HEK293 (cell line): ENCODE results near the gene RPL19.

Source experiments
- CTCF ChIP-seq: fragments of 450-650 bp; formaldehyde crosslinking; IDR thresholded peaks from 2 replicates; pipeline ENCODE4 v1.5.1; 2016; ENCODE audit warnings: missing biosample characterization, missing genetic modification characterization
- ZNF24 ChIP-seq: fragments of 450-650 bp; formaldehyde crosslinking; IDR thresholded peaks from 2 replicates; pipeline ENCODE4 v1.5.1; 2016; ENCODE audit warnings: missing biosample characterization, missing genetic modification characterization
- ZNF274 ChIP-seq, 2 experiments: fragments of 200-500 bp in 1 of 2; fragments of 450-650 bp in 1 of 2; sonication (Bioruptor generic) in 1 of 2; formaldehyde crosslinking in 1 of 2; IDR thresholded peaks; 2 replicates each; pipeline versions ENCODE4 v1.5.1 to v1.6.1; 2014 to 2016; ENCODE audit warnings: borderline replicate concordance in 1 of 2, inconsistent platforms in 1 of 2, low read length in 1 of 2, missing biosample characterization in 1 of 2, missing genetic modification characterization in 1 of 2
- ZNF292 ChIP-seq: fragments of 450-650 bp; formaldehyde crosslinking; IDR thresholded peaks from 2 replicates; pipeline ENCODE4 v1.5.1; 2016; ENCODE audit warnings: low read depth, missing biosample characterization, missing genetic modification characterization, borderline replicate concordance
- TF ChIP-seq, protein P1 (sequence below): sonication (generic); formaldehyde crosslinking; IDR thresholded peaks from 2 replicates; pipeline ENCODE4 v1.8.1; 2022; ENCODE audit warnings: mild to moderate bottlenecking, moderate library complexity, missing genetic modification reagents

- TF ChIP-seq ZNF274 (IDR thresholded peaks at IDR 0.05; ENCODE audit: low read length), result no peak
- TF ChIP-seq ZNF274 (tag by site-specific recombination; IDR thresholded peaks at IDR 0.05; ENCODE audit: borderline replicate concordance), result no peak
- TF ChIP-seq, protein P1, sequence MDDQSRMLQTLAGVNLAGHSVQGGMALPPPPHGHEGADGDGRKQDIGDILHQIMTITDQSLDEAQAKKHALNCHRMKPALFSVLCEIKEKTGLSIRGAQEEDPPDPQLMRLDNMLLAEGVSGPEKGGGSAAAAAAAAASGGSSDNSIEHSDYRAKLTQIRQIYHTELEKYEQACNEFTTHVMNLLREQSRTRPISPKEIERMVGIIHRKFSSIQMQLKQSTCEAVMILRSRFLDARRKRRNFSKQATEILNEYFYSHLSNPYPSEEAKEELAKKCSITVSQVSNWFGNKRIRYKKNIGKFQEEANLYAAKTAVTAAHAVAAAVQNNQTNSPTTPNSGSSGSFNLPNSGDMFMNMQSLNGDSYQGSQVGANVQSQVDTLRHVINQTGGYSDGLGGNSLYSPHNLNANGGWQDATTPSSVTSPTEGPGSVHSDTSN, result no peak
- TF ChIP-seq CTCF (tag by site-specific recombination), result no peak
- TF ChIP-seq ZNF24 (tag by site-specific recombination), result no peak
- no peak for TF ChIP-seq ZNF292 (tag by site-specific recombination)
Measured at GRCh38 chr17:39224778-39225307, 24.8 kb downstream of the RPL19 start.
